HG02852 (cell line): ENCODE results near the gene DES.

Source experiments
- ATAC-seq: cut with Tn5 transposase; IDR thresholded peaks from one replicate; pipeline ENCODE4 v1.9.1; 2021; ENCODE audit warnings: mild to moderate bottlenecking, moderate library complexity; ENCODE audit not compliant: unreplicated experiment

DES gene

GRCh38 chr2:219419012-219419324, 791 bp downstream of the DES start:
- ATAC-seq = no peak

GRCh38 chr2:219419331-219420197, 1.4 kb downstream of the DES start:
- no peak for ATAC-seq

- no peak for ATAC-seq
Observed at GRCh38 chr2:219420687-219421086, 2.5 kb downstream of the DES start.

- ATAC-seq = no peak
Observed at GRCh38 chr2:219421323-219421722, 3.1 kb downstream of the DES start.

- ATAC-seq = no peak
Observed at GRCh38 chr2:219422952-219423534, 4.9 kb downstream of the DES start.

GRCh38 chr2:219423652-219424377, 5.6 kb downstream of the DES start:
- ATAC-seq = no peak

- ATAC-seq = no peak
Observed at GRCh38 chr2:219425238-219426067, 7.3 kb downstream of the DES start.

- no peak for ATAC-seq
Observed at GRCh38 chr2:219426068-219426443, 7.9 kb downstream of the DES start.

- no peak for ATAC-seq
Observed at GRCh38 chr2:219426534-219427136, 8.5 kb downstream of the DES start.

- ATAC-seq = no peak
Observed at GRCh38 chr2:219428469-219428868, 10.3 kb downstream of the DES start.

GRCh38 chr2:219429958-219430606, 11.9 kb downstream of the DES start:
- no peak for ATAC-seq

- no peak for ATAC-seq
Observed at GRCh38 chr2:219430633-219431615, 12.7 kb downstream of the DES start.

- ATAC-seq = no peak
Observed at GRCh38 chr2:219433666-219434467, 15.7 kb downstream of the DES start.

- no peak for ATAC-seq
Observed at GRCh38 chr2:219434468-219434717, 16.2 kb downstream of the DES start.

GRCh38 chr2:219434718-219435525, 16.7 kb downstream of the DES start, which contains the start of gene SPEG:
Gene SPEG (plus strand): TSS chr2:219434843. CDS start chr2:219434978, 135 bp downstream.
- no peak for ATAC-seq

- ATAC-seq = no peak
Observed at GRCh38 chr2:219435701-219436100, 17.5 kb downstream of the DES start.

GRCh38 chr2:219436491-219436890, 18.3 kb downstream of the DES start:
- no peak for ATAC-seq

GRCh38 chr2:219437141-219437540, 19.0 kb downstream of the DES start:
- no peak for ATAC-seq
